Stimulated activated CD8-positive, alpha-beta memory T cell treated with anti-CD3 and anti-CD28 coated beads, Interleukin-12 subunit alpha, Interleukin-12 subunit beta, amount 100 ng/mL, for 24 hours (primary cell): ENCODE measurements around the gene NLRC4.
"Not testable (repeated sequence)": the region's sequence is repeated elsewhere in the genome, so short reads cannot be mapped to it uniquely, and the experiment has no call there.

Experiments
- DNase-seq: peaks from one replicate; pipeline ENCODE4 v3.0.0-alpha.2; 2020; ENCODE audit errors: extremely low read depth

NLRC4 gene

DNA sequence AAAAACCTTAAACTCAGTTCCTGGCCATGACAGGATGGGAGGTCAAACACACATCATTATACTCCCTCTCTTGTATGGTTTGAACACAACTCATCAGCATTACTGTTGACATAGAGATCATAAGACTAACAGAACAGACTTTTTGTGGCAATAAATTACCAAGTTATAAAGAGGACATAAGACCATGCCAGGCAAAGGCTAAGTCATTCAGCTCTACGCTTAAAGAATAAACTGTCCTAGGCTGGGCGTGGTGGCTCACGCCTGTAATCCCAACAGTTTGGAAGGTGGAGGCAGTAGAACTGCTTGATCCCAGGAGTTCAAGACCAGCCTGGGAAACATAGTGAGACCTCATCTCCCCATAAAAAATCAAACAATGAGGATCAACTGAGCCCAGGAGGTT is 16.4 kb downstream of the NLRC4 start:
- DNase-seq, result no peak

DNA sequence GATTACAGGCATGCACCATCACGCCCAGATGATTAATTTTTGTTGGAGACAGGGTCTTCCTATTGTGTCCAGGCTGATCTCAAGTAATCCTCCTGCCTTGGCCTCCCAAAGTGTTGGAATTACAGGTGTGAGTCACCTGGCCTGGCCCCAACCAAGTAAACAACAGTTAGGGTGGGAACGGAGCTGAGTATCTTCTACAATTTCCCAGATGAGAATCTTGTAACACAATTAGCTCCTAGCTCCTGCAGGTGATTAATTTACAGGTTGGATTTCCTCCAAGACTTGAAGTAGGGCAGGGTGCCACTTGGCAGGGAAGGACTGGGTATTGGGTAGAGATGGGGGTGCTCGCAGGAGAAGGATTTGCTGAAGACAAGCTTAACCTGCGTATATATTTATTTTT is 17.8 kb downstream of the NLRC4 start:
- no peak for DNase-seq

DNA sequence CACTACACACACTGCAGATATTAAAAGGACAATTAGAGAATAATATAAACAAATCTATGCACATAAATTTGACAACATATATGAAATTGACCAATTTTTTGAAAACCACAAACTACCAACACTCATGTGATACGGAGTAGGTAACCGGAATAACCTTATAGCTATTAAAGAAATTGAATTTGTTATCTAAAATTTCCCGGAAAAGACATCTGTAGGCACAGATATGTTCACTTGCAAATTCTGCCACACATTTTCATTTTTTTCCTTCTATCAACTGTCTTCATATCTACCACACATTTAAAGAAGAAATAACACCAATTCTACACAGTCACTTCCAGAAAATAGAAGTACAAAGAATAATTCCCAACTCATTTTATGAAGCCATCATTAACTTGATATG is 22.4 kb downstream of the NLRC4 start:
- DNase-seq, result no peak

DNA sequence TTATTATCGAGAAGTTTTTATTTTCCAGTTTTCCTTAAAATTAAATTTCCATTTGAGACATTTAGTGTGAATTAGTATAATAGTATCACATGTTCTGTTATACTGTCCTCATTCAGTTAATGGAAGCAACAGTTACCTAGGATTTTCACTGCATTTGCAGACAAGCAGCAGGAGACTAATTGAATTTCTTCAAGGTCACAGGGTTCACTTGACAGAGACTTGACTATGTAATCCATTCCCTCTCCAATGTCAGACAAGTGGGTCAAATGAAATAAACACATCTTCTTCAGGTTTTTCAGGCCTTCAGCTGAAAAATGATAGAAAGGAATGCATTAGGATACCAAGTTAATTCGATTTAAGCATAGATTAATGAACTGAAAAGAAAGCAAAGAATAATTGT is 26.7 kb downstream of the NLRC4 start:
- no peak for DNase-seq

DNA sequence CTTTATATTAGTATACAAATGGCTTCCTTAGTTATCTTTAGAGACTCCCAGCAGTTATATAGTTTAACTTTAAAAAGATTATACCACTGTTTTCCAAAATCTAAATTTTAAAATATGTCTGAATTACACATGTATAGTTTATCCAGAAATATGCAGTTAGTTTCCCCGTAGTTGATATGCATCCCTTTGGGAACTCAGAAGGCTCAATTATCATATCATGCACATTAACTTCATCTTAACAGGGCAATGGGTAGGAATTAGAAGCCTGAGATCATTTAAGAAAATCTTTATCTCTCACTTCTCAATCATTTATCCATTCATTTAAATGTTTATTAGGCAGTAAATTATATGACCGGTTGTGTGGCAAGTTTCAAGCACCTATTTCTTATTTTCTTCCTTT is 27.2 kb downstream of the NLRC4 start:
- DNase-seq, result no peak

DNA sequence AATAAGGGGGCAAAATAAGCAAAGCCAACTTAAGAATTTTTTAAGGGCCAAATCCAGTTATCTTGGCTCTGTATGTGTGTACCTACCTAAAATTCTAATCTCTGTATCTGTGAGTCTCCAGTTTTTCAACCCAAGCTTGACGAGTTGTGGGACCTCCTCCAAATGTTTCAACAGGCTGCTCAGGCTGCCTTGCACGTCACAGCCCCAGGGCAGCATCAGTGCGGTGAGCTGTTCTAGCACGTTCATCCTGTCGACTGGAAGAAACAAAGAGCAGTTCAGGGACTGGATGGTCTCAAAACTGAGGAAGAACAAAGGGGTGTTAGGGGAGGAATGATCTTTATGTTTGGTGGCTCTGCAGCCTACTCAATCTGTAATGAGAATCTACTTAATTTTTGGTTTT is 29.4 kb downstream of the NLRC4 start:
- no peak for DNase-seq

DNA sequence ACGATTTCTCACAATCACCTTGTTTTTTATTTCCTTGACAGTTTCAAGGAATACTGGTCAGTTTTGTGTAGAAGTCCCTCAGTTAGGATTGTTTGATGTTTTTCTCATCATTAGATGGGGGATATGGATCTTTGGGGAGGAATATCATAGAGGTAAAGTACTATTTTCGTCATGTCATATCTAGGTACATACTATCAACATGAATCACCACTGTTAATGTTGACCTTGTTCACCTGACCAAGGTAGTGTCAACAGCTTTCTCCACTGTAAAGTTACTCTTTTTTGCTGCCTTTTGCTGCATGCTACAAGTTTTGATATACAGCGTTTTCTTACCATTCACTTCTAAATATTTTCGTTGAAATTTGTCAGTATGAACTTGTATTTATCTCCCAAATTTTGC is 32.7 kb downstream of the NLRC4 start:
- DNase-seq, result no peak

DNA sequence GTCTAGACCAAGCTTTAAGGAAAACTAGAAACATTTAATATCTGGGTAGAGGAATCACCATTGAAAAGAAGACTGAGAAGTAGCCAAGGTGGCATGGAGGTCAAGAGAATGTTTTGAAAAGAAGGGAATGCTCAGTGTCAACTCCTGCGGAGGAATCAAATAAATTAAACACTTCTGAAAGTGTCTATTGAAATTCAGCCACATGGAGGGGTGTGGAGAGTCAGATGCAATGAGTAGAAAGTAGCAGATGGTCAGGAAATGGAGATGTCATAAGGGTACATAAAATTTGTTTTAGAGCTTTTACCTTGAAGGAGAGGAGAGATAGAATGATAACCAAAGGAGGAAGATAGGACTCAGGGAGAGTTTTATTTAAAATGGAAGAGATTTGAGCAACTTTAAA is 35.1 kb downstream of the NLRC4 start:
- no peak for DNase-seq

DNA sequence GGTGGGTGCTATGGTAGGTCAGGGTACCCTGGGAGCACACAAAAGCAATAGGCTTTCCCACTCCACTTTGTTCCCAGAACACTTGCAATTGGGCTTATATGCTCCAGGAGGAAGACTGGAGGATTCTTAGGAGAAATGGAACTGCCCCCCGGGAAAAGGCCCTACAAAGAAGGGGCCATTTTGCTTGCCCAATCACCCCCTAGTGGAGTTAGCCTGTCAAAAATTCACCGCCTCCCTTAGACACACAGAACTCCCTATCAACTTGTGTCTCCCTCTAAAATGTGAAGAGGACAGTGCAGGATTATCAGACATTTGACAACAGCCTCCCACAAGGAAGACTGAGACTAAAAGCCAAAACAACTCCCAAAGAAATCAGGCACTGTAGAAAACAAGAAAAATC is 36.5 kb downstream of the NLRC4 start:
- DNase-seq, result no peak

DNA sequence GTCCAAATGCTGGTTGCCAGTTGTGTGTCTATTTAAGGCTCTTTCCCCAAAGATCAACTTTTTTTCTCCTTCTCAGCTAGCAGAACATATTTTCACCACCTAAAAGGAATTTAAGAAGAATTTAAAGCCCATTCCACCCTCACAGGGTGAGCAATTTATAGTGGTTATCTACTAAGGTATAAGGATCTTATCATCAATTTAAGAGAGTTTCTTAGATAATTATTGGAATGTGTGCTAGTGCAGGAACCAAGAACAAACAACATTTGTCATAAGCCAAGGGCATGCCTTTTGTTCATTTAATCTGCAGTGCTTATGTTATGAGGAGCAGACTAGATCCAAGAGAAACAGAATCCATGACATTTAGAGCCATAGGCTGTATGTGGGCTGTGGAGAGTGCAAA is 37.2 kb downstream of the NLRC4 start:
- DNase-seq, result no peak

DNA sequence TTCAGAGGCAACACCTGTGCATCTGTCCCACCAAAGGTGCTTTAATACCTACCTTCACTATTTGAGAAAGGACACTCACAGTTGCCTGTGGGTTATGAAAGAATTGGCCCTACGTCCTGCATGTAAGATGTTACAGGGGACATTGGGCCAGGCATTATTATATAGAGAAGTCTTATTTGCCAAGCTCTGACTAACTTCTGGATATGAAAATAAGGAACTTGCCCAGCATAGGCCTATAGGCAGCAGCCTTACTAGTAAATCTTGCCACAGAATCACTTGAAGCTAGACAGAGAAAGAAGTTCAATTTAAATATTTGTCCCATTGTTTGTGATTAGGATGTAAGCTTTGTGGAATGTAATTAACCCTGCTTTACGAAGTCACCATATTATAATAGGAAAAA is 41.7 kb downstream of the NLRC4 start:
- DNase-seq, result no peak

DNA sequence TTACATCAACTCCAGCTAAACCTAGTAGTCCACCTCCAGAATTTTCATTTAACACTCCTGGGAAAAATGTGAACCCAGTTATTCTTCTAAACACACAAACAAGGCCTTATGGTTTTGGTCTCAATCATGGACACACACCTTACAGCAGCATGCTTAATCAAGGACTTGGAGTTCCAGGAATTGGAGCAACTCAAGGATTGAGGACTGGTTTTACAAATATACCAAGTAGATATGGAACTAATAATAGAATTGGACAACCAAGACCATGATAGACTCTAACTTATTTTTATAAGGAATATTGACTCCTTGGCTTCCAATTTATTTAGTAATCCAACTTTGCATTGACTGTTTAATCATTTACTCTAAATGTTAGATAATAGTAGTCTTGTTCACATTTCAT is 44.2 kb downstream of the NLRC4 start:
- no peak for DNase-seq

DNA sequence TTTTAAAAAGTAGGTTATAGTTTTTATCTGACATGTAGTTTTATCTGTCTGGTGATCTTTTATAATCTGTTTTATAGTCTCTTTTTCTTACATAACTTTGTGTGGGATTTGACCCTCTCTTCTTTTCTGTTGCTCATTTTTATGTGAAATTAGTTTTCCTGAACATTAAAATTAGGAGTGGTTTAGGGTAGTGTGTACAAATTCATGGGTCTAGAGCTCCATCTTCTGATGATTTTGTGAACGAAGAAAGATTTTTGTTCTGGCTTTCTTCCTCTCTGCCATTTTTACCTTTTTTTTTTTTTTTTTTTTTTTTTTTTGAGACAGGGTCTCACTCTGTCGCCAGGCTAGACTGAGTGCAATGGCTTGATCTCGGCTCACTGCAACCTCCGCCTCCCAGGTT is 52.4 kb downstream of the NLRC4 start:
- DNase-seq, result no peak

DNA sequence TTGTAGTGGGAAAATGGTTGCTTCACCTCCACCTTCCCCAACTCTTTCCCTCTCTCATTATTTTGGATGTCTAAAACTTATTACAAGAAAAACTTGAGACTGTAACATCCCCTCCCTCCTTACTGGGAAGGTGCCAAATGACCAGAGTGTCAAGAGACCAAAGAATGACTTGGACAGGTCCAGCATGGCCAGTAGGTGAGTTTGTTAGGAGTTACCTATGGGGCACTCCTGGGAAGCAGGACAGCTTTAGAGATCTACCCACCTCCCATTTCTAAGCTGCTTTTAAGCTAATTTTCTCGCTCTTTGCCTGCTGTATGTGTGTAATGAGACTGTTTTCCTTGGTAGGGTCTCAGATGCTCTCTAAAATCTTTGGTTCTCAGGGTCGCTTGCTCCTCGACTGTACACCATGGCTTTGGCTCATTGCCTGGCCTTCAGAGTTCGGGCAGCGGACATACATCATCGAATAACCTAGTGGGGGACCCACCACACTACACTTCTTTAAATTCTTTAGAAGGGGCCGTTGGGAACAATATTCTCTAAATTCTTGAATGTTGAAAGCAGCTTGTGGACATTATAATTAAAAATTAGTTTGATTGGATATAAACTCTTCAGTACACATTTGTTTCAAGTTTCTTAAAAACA is 53.8 kb downstream of the NLRC4 start:
- no peak for DNase-seq

DNA sequence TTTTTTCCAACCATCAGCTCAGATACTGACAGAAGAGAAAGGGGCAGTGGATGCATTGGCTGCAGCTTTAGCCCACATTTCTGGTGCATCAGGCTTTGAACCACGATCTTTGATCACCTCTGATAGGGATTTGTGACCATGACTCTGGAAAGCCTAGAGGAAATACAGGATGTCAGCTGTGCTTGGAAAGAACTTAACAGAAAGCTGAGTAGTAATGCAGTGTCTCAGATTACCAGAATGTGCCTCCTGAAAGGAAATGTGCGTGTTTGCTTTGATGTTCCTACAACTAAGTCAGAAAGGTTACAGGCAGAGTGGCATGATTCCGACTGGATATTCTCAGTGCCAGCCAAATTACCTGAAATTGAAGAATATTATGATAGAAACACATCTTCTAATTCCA is 61.3 kb downstream of the NLRC4 start:
- not testable (repeated sequence) for DNase-seq

DNA sequence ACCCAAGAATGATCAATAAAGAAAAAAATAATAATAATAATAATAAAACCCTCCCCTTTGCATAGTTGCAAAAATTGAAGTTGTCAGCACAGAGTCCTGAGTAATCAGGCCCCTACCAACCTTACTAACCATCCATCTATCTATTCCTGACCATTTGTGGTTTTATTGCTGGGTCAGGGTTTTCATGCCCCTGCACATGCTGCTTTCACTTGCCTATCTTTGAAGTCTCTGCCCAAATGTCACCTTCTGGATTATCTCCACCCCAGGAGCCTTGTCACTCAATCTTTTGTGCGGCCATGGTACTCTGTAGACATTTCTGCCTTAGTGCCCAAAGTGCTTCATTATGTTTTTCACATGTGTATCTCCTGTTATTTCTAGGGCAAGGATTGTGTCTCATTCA is 63.9 kb downstream of the NLRC4 start:
- DNase-seq, result no peak

DNA sequence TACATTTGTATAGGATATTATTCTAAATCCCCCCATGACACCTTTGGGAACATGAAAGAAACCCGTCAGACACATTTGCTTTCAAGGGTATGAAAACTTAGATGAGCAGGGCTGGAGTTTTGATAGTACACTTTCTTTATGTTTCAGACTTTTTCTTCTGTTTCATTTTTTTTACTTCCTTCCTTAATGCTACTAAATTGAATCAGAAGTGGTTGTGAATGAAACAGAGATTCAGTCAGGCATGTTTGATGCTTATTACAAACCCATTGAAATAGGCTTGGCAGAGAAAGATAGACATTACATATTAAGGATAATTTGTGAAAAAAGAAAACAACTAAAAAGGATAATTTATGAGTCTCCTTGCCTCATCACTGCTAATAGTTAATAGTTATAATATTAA is 72.3 kb downstream of the NLRC4 start:
- DNase-seq, result no peak

DNA sequence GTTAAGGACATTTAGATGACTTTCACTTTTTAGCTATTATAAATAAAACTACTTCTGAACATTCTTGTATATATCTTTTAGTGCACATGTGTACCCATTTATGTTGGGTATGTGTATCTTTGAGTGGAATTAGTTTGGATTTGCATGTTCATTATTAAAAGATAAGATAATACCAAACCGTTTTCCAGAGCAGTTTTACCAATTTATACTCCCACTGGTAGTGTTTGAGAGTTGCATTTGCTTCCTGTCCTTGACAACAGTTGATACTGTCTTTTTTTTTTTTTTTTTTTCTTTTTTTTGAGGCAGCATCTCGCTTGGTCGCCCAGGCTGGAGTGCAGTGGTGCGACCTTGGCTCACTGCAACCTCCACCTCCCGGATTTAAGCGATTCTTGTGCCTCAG is 75.7 kb downstream of the NLRC4 start:
- no peak for DNase-seq

DNA sequence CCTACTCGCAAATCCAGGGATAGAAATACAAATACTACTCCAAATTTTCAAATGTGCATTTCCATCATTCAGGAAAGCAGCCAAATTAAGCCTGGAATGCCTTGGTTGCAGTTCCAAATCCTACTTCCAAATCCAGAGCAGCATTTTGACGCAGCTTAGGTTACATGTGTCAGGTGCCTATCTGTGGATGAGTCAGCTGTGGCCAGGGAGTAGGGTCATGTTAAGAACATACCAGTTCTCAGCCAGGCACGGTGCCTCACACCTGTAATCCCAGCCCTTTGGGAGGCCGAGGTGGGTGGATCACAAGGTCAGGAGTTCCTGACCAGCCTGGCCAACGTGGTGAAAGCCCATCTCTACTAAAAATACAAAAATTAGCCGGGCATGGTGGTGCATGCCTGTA is 82.0 kb downstream of the NLRC4 start:
- DNase-seq, result no peak
